Measurements from ENCODE around the gene PLEKHA4. TPM values are rescaled to one million over a fixed set of nuclear protein-coding genes. Genes with fewer than 3 reads are reported as not detected.
"Not testable (repeated sequence)": the region's sequence is repeated elsewhere in the genome, so short reads cannot be mapped to it uniquely, and the experiment has no call there.

The PLEKHA4 gene
- total RNA-seq, 1 experiment from 2014 or later: 1.2 TPM

DNA sequence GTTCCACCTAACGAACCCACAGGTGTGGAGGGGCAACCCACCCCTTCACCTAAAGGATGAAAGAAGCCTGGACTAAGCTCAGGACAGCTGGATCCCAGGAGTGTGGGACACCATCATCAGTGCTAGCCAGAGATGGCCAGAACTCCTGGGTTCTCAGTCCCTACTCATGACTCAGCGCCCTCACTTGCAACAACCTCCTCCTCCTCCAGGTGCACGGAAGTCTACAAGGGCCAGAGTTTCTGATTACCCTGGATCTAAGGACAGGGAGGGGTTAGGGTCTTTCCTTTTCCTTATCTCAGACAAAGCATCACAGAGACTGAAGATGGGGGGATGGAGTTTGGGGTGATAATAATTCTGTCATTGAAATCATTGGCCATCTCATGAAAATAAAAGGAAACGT lies 22.1 kb upstream of the PLEKHA4 start:
- intact Hi-C loops (cut with micrococcal nuclease): no loop called here
- Histone ChIP-seq H4K20me1 (ENCODE audit: low read length) (no peaks in the 10 kb centered on the region), H3K9ac (ENCODE audit: low read length) (no peak overlapping the region), H3K9me2 (replicated peaks; ENCODE audit: low read length) (no peaks in the 10 kb centered on the region), H3K36me3 (ENCODE audit: low read depth, low read length) (no peaks in the 10 kb centered on the region), H3K4me1 (ENCODE audit: insufficient read depth, low read length) (no peaks in the 10 kb centered on the region), H3F3A (ENCODE audit: low read length, unreplicated experiment) (no peaks in the 10 kb centered on the region), H3K4me3 (ENCODE audit: low read length) (no peak overlapping the region), H3K27ac (ENCODE audit: low read length) (no peak overlapping the region), H2AFZ (ENCODE audit: low read length) (no peak overlapping the region), H3K9me3 (ENCODE audit: low read length) (no peaks in the 10 kb centered on the region), H3K4me2 (ENCODE audit: low read length) (no peak overlapping the region), H3K27me3 (ENCODE audit: low read length) (no peaks in the 10 kb centered on the region), H3K79me2 (ENCODE audit: low read length) (no peaks in the 10 kb centered on the region)
- TF ChIP-seq, protein P1, sequence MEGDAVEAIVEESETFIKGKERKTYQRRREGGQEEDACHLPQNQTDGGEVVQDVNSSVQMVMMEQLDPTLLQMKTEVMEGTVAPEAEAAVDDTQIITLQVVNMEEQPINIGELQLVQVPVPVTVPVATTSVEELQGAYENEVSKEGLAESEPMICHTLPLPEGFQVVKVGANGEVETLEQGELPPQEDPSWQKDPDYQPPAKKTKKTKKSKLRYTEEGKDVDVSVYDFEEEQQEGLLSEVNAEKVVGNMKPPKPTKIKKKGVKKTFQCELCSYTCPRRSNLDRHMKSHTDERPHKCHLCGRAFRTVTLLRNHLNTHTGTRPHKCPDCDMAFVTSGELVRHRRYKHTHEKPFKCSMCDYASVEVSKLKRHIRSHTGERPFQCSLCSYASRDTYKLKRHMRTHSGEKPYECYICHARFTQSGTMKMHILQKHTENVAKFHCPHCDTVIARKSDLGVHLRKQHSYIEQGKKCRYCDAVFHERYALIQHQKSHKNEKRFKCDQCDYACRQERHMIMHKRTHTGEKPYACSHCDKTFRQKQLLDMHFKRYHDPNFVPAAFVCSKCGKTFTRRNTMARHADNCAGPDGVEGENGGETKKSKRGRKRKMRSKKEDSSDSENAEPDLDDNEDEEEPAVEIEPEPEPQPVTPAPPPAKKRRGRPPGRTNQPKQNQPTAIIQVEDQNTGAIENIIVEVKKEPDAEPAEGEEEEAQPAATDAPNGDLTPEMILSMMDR (conservative IDR thresholded peaks at IDR 0.05; ENCODE audit: low read depth, low read length): no peak
- TF ChIP-seq EZH2 (IDR thresholded peaks at IDR 0.05; ENCODE audit: low read length, unreplicated experiment) (no peak), EZH2phosphoT487 (IDR thresholded peaks at IDR 0.05; ENCODE audit: borderline replicate concordance, low read length) (no peak)
- ATAC-seq: no peak
- DNase-seq: no peak
- ChIA-PET POLR2A (ENCODE audit: unreplicated experiment) (no interaction called here), CTCF (no interaction called here)
- no TSS peak for BruUV-seq (replicated peaks)

DNA sequence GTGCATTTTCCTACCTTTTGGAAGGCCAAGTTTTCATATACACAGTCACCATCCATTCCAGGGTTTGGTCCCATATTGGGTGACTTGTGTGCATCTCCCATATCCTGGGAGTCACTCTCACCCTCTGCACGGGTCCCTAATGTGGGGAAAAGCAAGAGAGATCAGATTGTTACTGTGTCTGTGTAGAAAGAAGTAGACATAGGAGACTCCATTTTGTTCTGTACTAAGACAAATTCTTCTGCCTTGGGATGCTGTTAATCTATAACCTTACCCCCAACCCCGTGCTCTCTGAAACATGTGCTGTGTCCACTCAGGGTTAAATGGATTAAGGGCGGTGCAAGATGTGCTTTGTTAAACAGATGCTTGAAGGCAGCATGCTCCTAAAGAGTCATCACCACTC lies 21.1 kb upstream of the PLEKHA4 start:
- intact Hi-C loops (cut with micrococcal nuclease); H3K4me3 ChIP-seq (ENCODE audit: low read length); H3K27me3 ChIP-seq (ENCODE audit: low read length); H3K9me2 ChIP-seq (replicated peaks; ENCODE audit: low read length); H3K27ac ChIP-seq (ENCODE audit: low read length); CTCF ChIA-PET; H3F3A ChIP-seq (ENCODE audit: low read length, unreplicated experiment); H4K20me1 ChIP-seq (ENCODE audit: low read length); H3K79me2 ChIP-seq (ENCODE audit: low read length); BruUV-seq (replicated peaks); H3K9me3 ChIP-seq (ENCODE audit: low read length); DNase-seq; POLR2A ChIA-PET (ENCODE audit: unreplicated experiment); H3K36me3 ChIP-seq (ENCODE audit: low read depth, low read length); H3K4me1 ChIP-seq (ENCODE audit: insufficient read depth, low read length); H2AFZ ChIP-seq (ENCODE audit: low read length); ATAC-seq; H3K4me2 ChIP-seq (ENCODE audit: low read length); H3K9ac ChIP-seq (ENCODE audit: low read length): not testable (repeated sequence)

DNA sequence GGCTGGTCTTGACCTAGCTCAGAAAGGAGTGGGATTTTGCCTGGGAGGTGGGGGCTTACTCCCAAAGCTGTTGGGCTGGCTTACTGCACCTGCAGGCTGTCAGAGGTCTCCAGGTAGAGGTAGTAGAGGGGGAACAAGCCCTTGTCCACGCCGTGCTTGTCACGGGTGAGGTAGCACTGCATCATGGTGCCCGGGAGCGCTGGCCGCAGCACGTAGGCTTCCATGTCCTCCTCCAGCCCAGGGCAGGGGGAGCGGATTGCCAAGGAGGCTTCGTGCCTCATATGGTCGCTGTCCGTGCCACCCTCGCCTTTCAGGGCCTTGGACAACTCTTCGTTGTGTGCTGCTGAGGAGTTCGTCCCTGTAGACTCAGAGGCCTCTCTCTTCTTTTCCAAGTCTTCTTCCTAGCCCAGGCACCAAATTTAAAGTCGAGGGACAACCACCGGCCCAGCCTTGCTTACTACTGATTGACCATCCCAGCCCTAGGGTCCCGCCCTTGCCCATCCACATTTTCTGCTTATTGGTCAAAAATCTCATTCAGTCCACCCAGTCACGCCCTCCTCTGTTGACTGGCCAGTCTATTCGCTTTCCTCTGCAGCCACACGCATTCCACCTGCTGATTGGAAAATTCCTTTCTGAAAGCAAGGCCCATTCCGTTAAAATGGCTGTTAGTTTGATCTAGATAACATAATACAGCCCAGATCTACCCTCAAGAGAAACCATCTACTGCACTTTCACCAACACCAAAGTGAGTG lies 19.6 kb upstream of the PLEKHA4 start:
- ATAC-seq (no peak), DNase-seq (no peak)
- ChIA-PET POLR2A (ENCODE audit: unreplicated experiment) (no interaction called here), CTCF (no interaction called here)
- H3F3A ChIP-seq (ENCODE audit: low read length, unreplicated experiment): no peaks in the 10 kb centered on the region
- H3K9me3 ChIP-seq (ENCODE audit: low read length): no peaks in the 10 kb centered on the region
- H3K4me3 ChIP-seq (ENCODE audit: low read length): no peak overlapping the region
- H3K36me3 ChIP-seq (ENCODE audit: low read depth, low read length): no peaks in the 10 kb centered on the region
- no peak overlapping the region for H3K9ac ChIP-seq (ENCODE audit: low read length)
- TF ChIP-seq, protein P1 (conservative IDR thresholded peaks at IDR 0.05; ENCODE audit: low read depth, low read length): no peak
- TF ChIP-seq EZH2 (IDR thresholded peaks at IDR 0.05; ENCODE audit: low read length, unreplicated experiment) (no peak), EZH2phosphoT487 (IDR thresholded peaks at IDR 0.05; ENCODE audit: borderline replicate concordance, low read length) (no peak)
- H3K4me1 ChIP-seq (ENCODE audit: insufficient read depth, low read length): no peaks in the 10 kb centered on the region
- H3K79me2 ChIP-seq (ENCODE audit: low read length): no peaks in the 10 kb centered on the region
- H4K20me1 ChIP-seq (ENCODE audit: low read length): no peaks in the 10 kb centered on the region
- H3K27me3 ChIP-seq (ENCODE audit: low read length): no peaks in the 10 kb centered on the region
- intact Hi-C loops (cut with micrococcal nuclease): no loop called here
- no peak overlapping the region for H2AFZ ChIP-seq (ENCODE audit: low read length)
- no peak overlapping the region for H3K27ac ChIP-seq (ENCODE audit: low read length)
- no TSS peak for BruUV-seq (replicated peaks)
- H3K4me2 ChIP-seq (ENCODE audit: low read length): no peak overlapping the region
- H3K9me2 ChIP-seq (replicated peaks; ENCODE audit: low read length): no peaks in the 10 kb centered on the region

All from PC-3 (cell line).